ENCODE data around the gene TNKS2.
"Not testable (repeated sequence)": the region's sequence is repeated elsewhere in the genome, so short reads cannot be mapped to it uniquely, and the experiment has no call there.

The TNKS2 gene

DNA sequence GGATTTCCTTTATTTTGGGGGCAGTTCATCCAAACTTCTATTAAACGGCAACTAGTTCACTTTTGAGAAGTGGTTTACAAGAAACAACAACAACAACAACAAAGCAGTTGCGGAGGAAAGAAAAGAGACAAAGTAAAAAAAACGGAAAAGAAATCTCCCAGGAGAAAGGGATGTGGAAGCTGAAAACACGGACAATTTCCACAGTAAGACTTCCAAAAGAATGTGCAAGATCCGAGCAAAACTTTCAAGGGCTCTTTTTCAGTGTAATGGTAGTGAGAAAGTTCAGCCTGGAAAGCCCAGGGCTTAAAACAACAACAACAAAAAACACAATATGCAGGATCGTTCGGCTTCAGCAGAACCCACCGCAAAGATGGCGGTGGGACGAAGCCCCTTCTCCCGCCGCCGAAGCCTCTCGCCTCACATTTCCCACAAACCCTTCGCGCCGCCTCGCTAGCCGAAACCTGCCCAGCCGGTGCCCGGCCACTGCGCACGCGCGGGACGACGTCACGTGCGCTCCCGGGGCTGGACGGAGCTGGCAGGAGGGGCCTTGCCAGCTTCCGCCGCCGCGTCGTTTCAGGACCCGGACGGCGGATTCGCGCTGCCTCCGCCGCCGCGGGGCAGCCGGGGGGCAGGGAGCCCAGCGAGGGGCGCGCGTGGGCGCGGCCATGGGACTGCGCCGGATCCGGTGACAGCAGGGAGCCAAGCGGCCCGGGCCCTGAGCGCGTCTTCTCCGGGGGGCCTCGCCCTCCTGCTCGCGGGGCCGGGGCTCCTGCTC is at the start of gene TNKS2:
TSS of gene TNKS2 (plus strand) at position 553 of the 775 bp plus-strand sequence. CDS start 265 bp downstream, outside the sequence.
- DNase-seq, result peak; percentile 89

DNA sequence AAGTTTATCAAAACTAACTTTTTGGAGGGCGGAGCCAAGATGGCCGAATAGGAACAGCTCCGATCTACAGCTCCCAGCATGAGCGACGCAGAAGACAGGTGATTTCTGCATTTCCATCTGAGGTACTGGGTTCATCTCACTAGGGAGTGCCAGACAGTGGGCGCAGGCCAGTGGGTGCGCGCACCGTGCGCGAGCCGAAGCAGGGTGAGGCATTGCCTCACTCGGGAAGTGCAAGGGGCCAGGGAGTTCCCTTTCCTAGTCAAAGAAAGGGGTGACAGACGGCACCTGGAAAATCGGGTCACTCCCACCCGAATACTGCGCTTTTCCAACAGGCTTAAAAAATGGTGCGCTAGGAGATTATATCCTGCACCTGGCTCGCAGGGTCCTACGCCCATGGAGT is 48.6 kb upstream of the TNKS2 start:
- not testable (repeated sequence) for DNase-seq

DNA sequence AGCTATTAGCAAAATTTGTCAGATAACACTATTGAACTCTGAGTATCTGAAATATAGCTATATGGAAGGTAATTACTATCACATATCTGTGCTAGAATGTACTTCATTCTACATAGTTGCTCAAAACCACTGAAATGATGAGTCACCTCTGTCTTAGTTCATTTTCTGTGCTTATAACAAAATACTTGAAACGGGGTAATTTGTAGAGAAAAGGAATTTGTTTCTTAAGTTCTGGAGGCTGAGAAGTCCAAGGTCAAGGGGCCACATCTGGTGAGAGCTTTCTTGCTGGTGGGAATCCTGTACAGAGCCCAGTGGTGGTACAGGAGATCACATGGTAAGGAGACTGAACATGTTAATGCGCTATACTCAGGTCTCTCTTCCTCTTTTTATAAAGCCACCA is 41.9 kb upstream of the TNKS2 start:
- no peak for DNase-seq

DNA sequence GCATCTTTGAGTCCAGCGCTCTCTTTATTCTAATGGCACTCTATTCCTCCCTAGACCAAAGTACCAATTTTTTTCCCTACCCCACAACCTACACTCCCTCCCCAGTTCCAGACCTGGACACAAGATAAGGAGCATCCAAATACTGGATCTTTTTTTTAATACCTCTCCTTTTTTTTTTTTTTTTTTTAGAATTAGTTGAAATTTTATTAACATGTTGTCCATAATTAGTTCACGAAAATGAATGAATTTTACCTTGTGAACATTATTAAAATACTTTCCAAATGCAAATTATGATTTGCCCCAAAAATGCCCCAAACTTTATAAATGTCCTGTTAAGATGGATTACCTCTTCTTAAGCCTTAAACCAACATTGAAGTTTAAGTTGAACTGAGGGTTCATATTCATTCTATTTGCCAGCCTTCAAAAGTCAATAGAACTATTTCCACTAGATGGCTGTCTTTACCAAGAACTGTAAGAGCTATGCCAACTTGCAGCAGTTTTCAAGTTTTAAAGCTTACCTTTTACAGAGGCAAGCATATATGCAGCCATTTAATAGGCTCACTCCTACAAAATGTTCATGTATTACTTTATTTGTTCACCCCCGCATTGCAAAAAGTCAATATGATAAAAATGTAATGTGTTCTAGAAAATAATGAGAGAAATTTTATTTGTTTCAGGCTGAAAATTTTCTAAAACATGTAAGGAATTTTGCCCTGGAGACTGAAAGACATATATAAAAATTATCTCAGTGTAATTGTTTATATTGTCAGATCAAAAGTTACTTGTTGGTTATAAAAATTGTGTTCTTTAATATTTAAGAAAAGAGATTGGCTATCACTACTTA is 39.7 kb upstream of the TNKS2 start:
- DNase-seq, result no peak

DNA sequence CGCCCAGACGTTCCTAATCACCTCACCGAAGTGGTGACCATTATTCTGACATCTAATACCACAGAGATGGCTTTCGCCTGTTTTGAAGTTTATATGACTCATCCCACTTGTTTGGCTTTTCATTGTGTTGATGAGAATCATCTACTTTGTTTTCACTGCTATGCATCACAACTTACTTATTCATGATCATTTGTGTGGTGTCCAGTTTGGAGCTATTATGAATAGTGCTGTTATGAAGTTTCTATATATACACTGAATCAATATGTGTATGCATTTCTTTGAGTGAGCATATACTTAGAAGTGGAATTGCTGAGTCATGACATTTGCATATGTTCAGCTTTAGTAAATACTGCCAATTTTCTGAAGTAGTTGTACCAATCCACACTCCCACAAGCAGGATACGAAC is 38.6 kb upstream of the TNKS2 start:
- no peak for DNase-seq

DNA sequence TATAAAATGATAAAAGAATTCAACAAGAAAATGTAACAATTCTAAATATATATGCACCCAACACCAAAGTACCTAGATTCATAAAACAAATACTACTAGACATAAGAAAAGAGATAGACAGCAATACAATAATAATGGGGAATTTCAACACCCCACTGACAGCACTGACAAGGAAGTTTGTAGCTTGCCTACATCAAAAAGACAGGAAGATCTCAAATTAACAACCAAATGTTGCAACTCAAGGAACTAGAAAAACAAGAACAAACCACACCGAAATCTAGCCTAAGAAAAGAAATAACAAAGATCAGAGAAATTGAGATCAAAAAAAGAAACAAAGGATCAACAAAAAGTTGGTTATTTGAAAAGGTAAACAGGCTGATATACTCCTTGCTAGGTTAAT is 36.5 kb upstream of the TNKS2 start:
- no peak for DNase-seq

DNA sequence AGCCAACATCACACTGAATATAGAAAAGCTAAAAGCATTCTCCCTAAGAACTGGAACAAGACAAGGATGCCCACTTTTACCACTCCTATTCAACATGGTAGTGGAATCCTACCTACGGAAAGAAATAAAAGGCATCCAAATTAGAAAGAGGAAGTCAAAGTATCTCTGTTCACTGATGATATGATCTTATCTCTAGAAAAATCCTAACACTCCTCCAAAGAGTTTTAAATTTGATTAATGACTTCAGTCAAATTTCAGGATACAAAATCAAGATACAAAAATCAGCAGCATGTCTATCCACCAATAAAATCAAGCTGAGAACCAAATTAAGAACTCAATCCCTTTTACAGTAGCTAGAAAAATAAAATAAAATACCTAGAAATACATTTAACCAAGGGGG is 35.3 kb upstream of the TNKS2 start:
- no peak for DNase-seq

DNA sequence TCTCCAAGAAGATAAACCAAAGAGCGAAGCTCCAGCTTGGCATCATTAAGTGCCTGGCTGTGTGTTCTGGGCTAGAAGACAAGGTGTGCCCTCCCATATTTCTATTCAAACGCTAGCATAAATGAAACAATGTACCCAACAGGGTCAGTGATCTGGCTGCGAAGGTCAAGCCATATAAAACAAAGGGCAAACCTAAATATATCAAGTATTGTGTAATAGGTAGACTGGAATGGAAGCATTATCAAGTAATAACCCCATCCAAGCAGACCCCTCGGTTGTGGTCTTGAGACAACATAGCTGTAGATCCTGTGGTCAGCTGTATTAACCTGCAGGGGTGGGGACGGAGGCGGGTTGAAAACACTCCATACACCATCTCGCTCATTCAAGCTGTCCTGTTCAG is 31.6 kb upstream of the TNKS2 start:
- no peak for DNase-seq

DNA sequence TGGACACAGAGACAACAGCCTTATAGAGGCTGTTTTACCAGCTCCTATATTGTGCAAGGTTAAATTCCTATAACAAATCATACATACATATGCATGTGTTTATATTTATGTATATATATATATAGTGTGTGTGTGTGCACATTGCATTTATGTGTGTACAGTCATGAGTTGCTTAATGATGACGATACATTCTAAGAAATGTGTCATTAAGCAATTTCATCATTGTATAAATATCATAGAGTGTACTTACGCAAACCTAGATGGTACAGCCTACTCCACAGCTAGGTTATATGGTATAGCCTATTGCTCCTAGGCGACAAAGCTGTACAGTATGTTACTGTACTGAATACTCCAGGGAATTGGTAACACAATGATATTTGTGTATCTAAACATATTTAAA is 30.1 kb upstream of the TNKS2 start:
- DNase-seq, result no peak

DNA sequence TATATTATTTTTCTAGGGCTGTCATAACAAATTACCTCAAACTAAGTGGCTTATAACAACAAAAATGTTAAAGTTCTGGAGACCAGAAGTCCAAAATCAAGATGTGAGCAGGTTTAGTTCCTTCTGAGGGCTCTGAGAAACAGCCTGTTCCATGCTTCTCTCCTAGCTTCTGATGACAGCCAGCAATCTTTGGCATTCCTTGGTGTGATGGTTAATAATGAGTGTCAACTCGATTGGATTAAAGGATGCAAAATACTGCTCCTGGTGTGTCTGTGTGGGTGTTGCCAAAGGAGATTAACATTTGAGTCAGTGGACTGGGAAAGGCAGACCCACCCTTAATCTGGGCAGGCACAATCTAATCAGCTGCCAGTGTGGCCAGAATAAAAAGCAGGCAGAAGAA is 26.3 kb upstream of the TNKS2 start:
- DNase-seq, result no peak

DNA sequence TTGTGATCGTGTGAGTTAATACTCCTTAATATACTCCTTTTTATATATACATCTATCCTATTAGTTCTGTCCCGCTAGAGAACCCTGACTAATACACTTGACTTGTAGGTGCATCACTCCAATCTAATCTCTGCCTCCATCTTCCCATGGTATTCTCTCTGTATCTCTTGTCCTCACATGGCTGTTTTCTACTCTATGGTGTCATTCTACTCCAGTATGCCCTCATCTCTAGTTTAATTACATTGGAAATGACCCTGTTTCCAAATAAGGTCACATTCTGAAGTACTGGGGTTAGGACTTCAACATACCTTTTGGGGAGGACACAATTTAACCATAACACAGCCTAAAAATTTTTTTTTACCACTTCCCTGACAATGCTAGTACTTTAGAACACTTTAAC is 25.8 kb upstream of the TNKS2 start:
- DNase-seq, result no peak

DNA sequence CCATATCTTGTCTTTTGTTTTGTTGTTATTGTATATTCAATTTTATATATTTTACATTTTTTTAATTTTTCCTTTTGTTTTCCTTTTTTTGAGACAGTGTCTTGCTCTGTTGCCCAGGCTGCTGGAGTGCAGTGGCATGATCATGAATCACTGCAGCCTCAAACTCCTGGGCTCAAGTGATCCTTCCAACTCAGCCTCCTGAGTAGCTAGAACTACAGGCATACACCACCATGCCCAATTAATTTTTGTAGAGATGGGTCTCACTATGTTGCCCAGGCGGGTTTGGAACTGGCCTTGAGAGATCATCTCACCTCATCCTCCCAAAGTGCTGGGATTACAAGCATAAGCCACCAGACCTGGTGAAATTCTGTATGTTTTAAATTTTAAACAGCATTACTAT is 25.4 kb upstream of the TNKS2 start:
- no peak for DNase-seq

DNA sequence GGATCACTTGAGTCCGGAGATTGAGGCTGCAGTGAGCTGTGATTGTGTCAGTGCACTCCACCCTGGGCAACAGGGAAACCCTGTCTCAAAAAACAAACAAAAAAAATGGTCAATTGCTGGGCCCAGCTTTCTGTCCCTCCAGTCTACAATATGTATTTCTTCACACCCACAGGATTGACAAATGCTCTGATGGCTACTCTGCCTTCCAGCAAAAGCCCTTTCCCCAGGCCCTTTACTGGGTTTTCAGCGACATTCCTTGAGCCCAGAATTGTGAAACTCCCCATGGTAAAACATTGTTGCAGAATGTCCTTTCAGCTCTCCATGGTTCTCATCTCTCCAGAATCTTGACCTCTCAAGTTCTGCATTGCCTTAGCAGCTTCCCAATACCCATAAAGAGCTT is 23.7 kb upstream of the TNKS2 start:
- DNase-seq, result no peak

DNA sequence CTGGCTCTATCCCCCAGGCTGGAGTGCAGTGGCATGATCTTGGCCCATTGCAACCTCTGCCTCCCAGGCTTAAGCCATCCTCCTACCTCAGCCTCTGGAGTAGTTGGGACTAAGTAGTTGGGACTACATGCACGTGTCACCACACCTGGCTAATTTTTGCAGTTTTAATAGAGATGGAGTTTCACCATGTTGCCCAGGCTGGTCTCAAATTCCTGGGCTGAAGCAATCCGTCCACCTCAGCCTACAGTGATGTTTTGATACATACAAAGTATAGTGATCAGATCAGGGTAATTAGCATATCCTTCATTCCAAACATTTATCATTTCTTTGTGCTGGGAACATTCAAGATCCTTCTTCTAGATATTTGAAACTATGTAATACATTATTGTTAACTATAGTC is 22.5 kb upstream of the TNKS2 start:
- DNase-seq, result no peak

DNA sequence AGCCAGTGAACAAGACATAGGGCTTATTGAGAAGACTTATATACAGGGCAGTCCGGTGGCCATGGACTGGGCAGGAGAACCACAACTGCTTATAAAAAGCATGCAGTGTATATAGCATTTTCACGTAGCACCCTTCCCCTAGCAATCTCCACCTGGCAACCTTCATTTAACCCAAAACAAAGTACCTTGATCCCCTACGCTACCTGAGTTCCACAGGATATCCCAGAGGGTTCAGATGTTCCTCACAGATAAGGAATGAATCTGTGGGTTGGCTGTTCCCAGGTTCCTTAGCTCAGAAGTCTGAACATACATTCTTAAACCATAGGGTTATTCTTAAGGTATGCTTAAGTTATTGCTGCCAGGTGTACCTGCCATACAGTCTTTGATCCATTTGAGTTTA is 22.0 kb upstream of the TNKS2 start:
- no peak for DNase-seq

DNA sequence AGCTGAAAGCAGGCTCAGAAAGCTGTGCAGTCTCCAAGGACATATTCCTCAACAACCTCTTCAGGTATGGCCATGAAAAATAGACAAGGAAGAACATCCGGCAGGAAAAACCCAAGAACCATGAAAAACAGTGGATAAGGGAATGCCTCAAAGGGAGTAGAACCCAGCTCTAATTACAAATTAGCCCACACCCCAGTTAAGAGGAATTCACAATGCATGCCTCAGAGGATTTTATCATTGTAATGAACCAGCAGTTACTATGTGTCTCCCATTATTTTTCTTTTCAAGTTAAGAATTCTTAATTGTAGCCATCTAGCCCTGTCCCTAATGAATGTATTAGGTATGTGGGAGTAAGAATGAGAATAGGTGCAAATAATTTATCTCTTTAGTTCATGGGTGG is 19.7 kb upstream of the TNKS2 start:
- DNase-seq, result no peak

DNA sequence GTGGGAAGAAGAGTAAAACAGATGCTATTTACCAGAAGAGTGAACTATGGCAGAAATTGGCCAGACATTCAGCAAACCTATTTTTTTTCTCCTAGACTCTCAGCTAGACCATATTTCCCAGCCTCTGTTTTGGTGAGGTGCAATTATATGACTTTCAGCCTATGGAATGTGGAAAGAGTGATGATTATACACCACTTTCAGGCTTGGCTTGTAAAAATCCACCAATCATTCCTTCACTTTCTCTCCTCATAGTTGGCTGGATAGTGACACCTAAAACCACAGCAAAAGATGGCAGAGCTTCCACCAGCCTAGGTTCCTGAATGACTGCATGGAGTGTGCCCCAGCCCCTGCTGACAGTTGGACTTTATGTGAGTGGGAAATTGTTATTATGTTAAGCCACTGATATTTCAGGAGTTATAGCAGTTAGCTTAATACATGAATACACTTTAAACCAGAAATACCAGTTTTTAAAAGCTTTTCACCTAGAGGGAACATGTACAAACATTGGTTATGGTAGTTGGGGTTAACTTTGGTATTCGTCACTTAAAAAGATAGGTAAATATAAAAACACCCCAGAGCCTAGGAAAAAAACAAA is 19.1 kb upstream of the TNKS2 start:
- no peak for DNase-seq

DNA sequence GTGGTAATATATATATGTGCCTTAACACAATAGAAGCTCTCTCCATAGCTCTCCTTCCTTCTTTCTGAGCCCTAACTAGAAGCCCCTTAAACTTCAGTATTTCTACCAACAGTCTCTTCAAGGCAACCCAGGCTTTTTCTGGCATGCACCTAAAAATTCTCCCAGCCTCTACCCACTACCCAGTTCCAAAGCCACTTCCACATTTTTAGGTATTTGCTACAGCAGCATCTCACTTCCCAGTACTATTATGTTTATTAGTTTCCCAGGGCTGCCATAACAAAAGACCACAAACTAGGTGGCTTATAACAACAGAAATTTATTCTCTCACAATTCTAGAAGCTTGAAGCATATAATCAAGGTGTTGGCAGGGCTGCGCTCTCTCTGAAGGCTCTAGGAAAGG is 15.7 kb upstream of the TNKS2 start:
- no peak for DNase-seq

DNA sequence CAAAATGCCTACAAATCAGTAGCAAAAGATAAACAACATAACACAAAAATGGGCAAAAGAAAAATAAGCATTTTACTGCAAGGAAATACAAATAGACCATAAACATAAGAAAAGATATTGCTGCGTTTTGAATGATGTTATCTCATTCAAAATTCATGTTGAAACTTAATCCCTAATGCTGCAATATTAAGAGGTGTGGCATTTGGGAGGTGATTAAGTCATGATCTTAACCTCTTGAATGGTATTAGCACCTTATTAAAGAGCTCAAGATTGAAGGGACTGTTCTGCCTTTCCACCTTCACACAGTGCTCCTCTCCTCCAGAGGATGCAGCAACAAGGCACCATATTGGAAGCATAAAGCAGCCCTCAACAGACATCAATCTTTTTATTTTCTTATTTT is 12.4 kb upstream of the TNKS2 start:
- no peak for DNase-seq

DNA sequence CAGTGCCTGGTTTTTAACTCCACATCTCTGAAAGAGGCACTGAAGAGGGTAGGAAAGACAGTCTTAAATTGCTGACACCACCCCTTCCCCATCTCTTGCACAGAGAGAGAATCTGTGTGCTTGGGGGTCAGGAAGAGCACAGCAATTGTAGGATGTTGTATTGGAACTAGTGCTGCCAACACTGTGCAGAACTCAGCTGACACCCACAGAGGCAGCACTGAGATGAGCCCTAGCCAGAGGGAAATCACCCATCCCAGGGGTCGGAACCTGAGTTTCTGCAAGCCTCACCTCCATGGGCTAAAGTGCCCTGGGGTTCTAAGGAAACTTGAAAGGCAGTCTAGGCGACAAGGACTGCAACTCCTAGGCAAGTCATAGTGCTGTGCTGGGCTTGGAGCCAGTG is 11.0 kb upstream of the TNKS2 start:
- DNase-seq, result no peak

DNA sequence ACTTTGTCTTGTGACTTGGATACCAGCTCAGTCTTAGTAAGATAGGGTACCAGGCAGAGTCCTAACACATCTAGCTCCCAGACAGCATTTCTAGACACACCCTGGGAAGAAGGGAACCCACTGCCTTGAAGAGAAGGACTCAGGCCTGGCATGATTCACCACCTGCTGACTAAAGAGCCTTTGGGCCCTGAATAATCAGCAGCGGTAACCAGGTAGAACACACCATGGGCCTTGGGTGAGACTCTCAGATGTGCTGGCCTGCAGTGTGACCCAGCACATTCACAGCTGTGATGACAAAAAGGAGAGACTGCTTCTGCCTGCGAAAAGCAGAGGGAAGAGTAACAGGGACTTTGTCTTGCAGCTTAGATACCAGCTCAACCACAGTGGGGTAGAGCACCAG is 10.4 kb upstream of the TNKS2 start:
- DNase-seq, result no peak

DNA sequence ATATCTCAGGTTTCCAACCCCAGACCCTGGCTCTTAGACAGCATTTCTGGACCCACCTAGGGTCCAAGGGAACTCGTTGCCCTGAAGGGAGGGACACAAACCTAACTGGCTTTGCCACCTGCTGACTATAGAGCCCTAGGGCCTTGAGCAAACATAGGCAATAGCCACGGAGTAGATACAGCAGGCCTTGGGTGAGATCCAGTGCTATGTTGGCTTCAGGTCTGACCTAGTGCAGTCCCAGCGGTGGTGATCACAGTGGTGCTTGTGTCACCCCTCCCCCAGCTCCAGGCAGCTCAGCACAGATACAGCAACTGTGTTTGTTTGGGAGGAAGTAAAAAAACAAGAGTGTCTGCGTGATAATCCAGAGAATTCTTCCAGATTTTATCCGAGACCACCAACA is 9.7 kb upstream of the TNKS2 start:
- no peak for DNase-seq

DNA sequence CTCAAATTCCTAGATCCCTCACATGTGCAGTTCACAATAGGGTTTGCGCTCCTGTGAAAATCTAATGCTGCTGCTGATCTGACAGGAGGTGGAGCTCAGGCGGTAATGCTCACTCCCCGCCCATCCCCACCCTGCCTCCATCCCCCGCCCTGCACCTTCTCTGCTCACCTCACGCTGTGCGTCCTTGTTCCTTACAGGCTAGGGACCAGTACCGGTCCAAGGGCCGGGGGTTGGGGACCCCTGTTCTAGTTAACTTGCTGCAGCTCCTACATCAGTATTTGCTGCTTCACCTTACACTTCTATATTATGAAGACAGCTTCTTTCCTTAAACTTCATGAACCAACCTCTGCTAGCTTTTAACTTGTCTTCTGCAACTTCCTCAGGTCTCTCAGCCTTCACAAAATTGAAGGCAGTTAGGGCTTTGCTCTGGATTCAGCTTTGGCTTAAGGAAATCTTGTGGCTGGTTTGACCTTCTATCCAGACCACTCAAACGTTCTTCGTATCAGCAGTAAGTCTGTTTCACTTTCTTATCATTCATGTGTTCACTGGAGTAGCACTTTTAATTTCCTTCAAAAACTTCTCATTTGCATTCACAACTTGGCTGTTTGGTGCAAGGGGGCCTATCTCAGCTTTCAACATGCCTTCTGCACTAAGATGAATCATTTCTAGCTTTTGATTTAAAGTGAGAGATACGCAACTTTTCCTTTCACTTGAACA is 1.7 kb upstream of the TNKS2 start:
- DNase-seq, result peak; percentile 53

Data from activated CD4-positive, alpha-beta T cell treated with anti-CD3 and anti-CD28 coated beads, Interleukin-2, amount 50 U/mL, for 1 hour (primary cell).